ENCODE data around the gene ANKDD1A.

Gene ANKDD1A

GRCh38 chr15:64911311-64912186 is at the start of gene ANKDD1A:
TSS of gene ANKDD1A (plus strand) at chr15:64911902. CDS start at chr15:64911931, 29 bp downstream.
- peak in 1 of 2 donors; percentile 43 for DNase-seq (ENCODE audit: low read depth in 2 of 2)

- DNase-seq (ENCODE audit: low read depth in 2 of 2), result no peak
Observed at GRCh38 chr15:64861960-64862359, 49.7 kb upstream of the ANKDD1A start.

- no peak for DNase-seq (ENCODE audit: low read depth in 2 of 2)
Observed at GRCh38 chr15:64862408-64862807, 49.3 kb upstream of the ANKDD1A start.

- no peak for DNase-seq (ENCODE audit: low read depth in 2 of 2)
Observed at GRCh38 chr15:64864068-64864467, 47.6 kb upstream of the ANKDD1A start.

GRCh38 chr15:64865126-64865997 is 46.3 kb upstream of the ANKDD1A start:
- no peak for DNase-seq (ENCODE audit: low read depth in 2 of 2)

- no peak for DNase-seq (ENCODE audit: low read depth in 2 of 2)
Observed at GRCh38 chr15:64865998-64866520, 45.6 kb upstream of the ANKDD1A start.

GRCh38 chr15:64869501-64869900 is 42.2 kb upstream of the ANKDD1A start:
- no peak for DNase-seq (ENCODE audit: low read depth in 2 of 2)

GRCh38 chr15:64870353-64870752 is 41.3 kb upstream of the ANKDD1A start:
- no peak for DNase-seq (ENCODE audit: low read depth in 2 of 2)

- no peak for DNase-seq (ENCODE audit: low read depth in 2 of 2)
Observed at GRCh38 chr15:64875641-64876223, 36.0 kb upstream of the ANKDD1A start.

- DNase-seq (ENCODE audit: low read depth in 2 of 2), result no peak
Observed at GRCh38 chr15:64877435-64877834, 34.3 kb upstream of the ANKDD1A start.

- no peak for DNase-seq (ENCODE audit: low read depth in 2 of 2)
Observed at GRCh38 chr15:64878705-64879104, 33.0 kb upstream of the ANKDD1A start.

GRCh38 chr15:64883100-64883581 is 28.6 kb upstream of the ANKDD1A start:
- no peak for DNase-seq (ENCODE audit: low read depth in 2 of 2)

GRCh38 chr15:64883997-64884511 is 27.6 kb upstream of the ANKDD1A start:
- peak; percentile 53 to 69 for DNase-seq (ENCODE audit: low read depth in 2 of 2)

- no peak for DNase-seq (ENCODE audit: low read depth in 2 of 2)
Observed at GRCh38 chr15:64884679-64885078, 27.0 kb upstream of the ANKDD1A start.

- no peak for DNase-seq (ENCODE audit: low read depth in 2 of 2)
Observed at GRCh38 chr15:64888336-64888735, 23.4 kb upstream of the ANKDD1A start.

- DNase-seq (ENCODE audit: low read depth in 2 of 2), result no peak
Observed at GRCh38 chr15:64891561-64891960, 20.1 kb upstream of the ANKDD1A start.

GRCh38 chr15:64892847-64893403 is 18.8 kb upstream of the ANKDD1A start:
- DNase-seq (ENCODE audit: low read depth in 2 of 2), result peak in 1 of 2 donors; percentile 50

GRCh38 chr15:64893481-64894394 is 18.0 kb upstream of the ANKDD1A start:
- DNase-seq (ENCODE audit: low read depth in 2 of 2), result peak; percentile 94 to 96

- peak; percentile 53 to 60 for DNase-seq (ENCODE audit: low read depth in 2 of 2)
Observed at GRCh38 chr15:64894395-64895056, 17.2 kb upstream of the ANKDD1A start.

All from stimulated activated CD8-positive, alpha-beta memory T cell treated with anti-CD3 and anti-CD28 coated beads, Interleukin-2, amount 100 ng/mL, for 48 hours (primary cell).